Kidney capillary endothelial cell (primary cell): ENCODE data around the gene BMPER.
A peak's percentile ranks its signal among the peaks of the same experiment; 100 is the strongest.

Experiments
- DNase-seq: peaks from one replicate; pipeline ENCODE4 v3.0.0-alpha.2; 2018; ENCODE audit warnings: low spot score

The BMPER gene

GRCh38 chr7:33888166-33888565 is 17.2 kb upstream of the BMPER start:
- no peak for DNase-seq

- DNase-seq, result no peak
Observed at GRCh38 chr7:33892945-33893344, 12.4 kb upstream of the BMPER start.

- DNase-seq, result no peak
Observed at GRCh38 chr7:33893377-33893776, 12.0 kb upstream of the BMPER start.

- peak; percentile 64 for DNase-seq
Observed at GRCh38 chr7:33895025-33895804, 10.1 kb upstream of the BMPER start.

GRCh38 chr7:33900501-33900900 is 4.8 kb upstream of the BMPER start:
- DNase-seq, result no peak

GRCh38 chr7:33901199-33901598 is 4.1 kb upstream of the BMPER start:
- DNase-seq, result no peak

GRCh38 chr7:33901847-33902246 is 3.5 kb upstream of the BMPER start:
- no peak for DNase-seq

GRCh38 chr7:33902746-33903145 is 2.6 kb upstream of the BMPER start:
- no peak for DNase-seq

- DNase-seq, result no peak
Observed at GRCh38 chr7:33903791-33904680, 1.3 kb upstream of the BMPER start.

GRCh38 chr7:33904681-33905388 is 504 bp upstream of the BMPER start:
- peak; percentile 36 for DNase-seq

GRCh38 chr7:33906697-33907096 is 1.4 kb downstream of the BMPER start:
- DNase-seq, result no peak

GRCh38 chr7:33907625-33908024 is 2.3 kb downstream of the BMPER start:
- DNase-seq, result no peak

GRCh38 chr7:33909318-33909717 is 4.0 kb downstream of the BMPER start:
- no peak for DNase-seq

- DNase-seq, result no peak
Observed at GRCh38 chr7:33909755-33910154, 4.4 kb downstream of the BMPER start.

- no peak for DNase-seq
Observed at GRCh38 chr7:33910756-33911155, 5.4 kb downstream of the BMPER start.

GRCh38 chr7:33916357-33917081 is 11.2 kb downstream of the BMPER start:
- no peak for DNase-seq

GRCh38 chr7:33917661-33918060 is 12.3 kb downstream of the BMPER start:
- no peak for DNase-seq

GRCh38 chr7:33918438-33919143 is 13.3 kb downstream of the BMPER start:
- no peak for DNase-seq

GRCh38 chr7:33919449-33919848 is 14.1 kb downstream of the BMPER start:
- DNase-seq, result no peak

GRCh38 chr7:33921216-33921938 is 16.0 kb downstream of the BMPER start:
- no peak for DNase-seq

- no peak for DNase-seq
Observed at GRCh38 chr7:33922820-33923219, 17.5 kb downstream of the BMPER start.
